SW480 (cell line): ENCODE measurements around the gene SLC40A1.
A peak's percentile ranks its signal among the peaks of the same experiment; 100 is the strongest.

ENCODE experiments used
- DNase-seq: peaks from one replicate; pipeline ENCODE4 v3.0.0-alpha.2; 2016; ENCODE audit warnings: low spot score

Gene SLC40A1

DNA sequence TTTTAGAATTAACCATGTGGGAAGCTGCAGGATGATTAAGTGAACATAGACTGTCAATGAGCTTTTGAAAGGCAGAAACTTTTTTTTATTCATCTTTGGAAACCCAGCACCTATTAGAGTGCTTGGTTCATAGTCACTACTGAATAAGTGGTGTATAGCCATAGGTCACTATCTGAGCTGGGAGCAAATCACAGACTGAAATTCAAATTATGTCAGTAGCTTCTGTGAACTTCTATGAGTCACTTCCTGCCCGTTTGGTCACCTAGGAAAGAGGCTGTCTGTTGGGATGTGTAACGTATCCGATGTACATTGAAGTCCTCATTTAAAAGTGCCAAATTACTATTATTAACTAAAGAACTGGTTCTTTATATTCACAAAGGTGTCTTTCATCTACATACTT lies 20.5 kb upstream of the SLC40A1 start:
- DNase-seq: peak; percentile 30

DNA sequence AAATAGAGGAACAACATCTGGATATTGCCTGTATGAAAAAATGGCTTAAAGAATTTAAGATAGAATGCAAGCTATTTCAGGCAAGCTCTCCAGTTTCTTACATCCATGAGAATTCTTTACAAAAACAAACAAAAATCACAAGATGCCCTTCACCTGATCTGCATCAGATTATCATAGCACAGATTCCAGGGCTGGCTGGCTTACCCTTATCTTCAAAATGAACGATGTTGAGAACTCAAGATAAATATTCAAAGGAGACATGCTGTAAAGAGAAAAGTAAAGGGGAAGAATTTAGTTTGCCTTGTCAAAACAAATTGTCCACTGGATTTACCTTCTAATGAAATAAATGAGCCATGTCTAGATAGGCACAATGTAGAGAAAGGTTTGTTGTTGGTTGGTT lies 18.7 kb upstream of the SLC40A1 start:
- no peak for DNase-seq

DNA sequence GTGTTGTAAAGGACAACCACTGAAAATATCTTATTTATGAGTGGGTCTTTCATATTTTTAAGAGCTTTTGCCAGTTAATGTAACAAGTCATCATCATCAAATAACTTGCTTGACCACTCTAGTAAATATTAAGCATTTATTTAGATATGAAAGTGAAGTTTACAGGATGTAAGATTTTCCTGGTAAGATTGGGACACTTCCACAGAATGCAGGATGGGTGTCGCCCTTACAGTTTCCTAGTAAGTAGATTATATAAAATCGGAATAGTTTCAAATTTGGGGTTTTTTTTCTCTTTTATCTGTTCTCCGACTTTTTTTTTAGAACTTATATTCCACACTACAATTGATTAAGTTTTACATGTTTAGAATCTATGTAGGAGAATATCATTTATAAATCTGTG lies 14.8 kb upstream of the SLC40A1 start:
- no peak for DNase-seq

DNA sequence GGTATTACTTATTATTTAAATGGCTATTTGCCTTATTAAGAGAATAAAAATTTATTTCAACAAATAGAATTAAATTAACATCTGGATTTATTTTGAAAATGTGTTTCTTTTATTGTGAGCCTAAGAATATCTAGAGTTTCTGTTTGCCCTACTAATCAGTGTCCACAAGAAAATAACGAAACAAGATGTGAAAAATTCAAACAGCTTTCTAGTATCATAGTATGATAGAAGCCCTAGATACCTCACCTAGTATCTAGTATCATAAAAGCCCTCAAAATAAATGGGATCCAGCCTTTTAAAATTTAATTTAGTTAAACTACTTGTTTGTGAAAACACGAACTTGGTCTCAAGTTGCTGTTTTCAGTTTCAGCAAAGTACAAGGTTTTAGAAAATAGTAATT lies 13.7 kb upstream of the SLC40A1 start:
- no peak for DNase-seq

- no peak for DNase-seq
These were observed 12.5 kb upstream of the SLC40A1 start for GRCh38 chr2:189593115-189593514.

DNA sequence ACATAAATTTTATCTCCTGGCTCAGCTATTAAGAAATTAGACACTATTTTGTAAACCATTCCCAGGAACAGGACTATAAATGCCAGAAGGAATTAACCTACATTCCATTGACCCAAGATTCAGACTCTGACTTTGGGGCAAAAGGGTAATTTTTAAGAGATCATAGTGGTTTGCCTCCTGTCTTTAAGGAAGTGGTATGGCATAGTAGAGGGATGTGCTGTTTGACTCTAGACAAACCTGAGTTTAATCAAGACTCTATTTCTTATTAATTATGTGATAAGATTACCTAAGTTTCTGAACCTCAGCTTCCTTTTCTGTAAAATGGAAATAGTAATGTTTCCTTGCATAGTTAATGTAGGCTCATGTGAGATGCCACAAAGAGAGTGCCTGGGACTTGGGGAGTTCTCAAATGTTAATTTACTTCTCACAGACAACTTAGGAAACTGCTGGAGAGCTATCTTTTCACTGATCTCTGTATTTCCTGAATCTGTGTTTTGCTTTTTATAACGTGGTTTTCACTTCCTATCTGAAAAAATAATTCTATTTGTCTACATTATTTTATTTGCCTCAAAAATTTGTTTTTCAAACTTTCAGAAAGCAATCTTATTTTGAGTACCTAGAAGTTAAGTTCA lies 11.9 kb upstream of the SLC40A1 start:
- DNase-seq: no peak

- no peak for DNase-seq
These were observed 7.2 kb upstream of the SLC40A1 start for GRCh38 chr2:189587780-189588179.

DNA sequence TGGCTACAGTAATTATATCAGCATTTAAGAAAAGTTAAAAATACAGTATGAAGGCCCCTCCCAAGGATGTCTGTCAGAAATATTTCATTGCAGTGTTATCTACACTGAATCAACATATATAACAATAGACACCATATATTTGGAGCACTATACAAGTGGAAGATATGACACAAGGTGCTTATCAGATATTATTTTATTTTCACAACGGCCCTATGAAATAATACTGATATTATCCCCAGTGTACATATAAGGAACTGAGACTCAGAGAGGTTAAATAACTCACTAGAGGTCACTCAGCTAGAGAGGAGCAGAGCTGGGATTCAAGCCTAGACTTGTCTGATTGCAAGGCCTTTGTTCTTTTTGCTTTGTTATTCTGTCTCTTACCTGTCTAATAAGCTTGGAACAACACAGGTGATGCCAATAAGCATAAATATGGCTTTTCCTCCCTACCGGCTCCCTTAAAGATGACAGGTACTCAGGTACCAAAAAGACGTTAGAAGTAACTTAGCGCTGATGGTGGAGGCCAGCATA lies 4.7 kb upstream of the SLC40A1 start:
- no peak for DNase-seq

DNA sequence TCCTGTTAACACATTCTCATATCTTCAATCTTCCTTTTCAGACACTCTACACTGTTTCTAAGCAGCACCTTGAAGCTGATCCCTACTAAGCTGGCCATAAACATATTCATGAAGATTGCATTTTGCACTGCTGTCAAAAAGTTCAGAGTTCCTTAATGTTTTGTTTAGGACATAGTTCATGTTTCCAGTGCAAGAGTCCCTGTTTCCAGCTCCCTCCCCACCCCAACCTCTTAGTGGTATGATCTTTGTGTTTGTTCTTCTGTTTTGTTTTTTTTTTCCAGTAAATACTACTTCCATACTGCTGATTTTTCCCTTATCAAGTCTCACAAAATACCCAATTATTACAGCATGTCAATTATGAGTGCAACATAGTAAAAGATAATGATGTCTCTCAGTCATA lies 4.1 kb upstream of the SLC40A1 start:
- no peak for DNase-seq

- no peak for DNase-seq
These were observed 2.9 kb upstream of the SLC40A1 start for GRCh38 chr2:189583227-189584198.

DNA sequence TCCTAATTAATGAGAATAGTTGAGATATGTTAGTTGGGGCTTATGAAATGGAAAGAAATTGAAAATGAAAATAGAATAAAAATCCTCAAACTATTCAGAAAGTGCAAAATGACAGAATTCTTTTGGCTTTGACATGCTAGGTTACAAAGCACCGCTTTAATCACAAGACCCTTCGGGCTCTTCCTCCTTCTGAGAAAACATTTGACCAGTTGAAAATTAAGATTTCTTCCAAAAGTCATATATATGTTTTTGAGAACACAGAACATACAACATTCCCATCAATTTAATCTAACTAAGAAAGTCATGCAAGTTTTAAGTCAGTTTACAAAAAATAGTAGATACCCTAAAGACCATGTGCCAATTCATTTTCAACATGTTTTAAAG lies 2.2 kb upstream of the SLC40A1 start:
- no peak for DNase-seq

GRCh38 chr2:189582140-189582808 lies 1.7 kb upstream of the SLC40A1 start:
- DNase-seq: no peak

- DNase-seq: peak; percentile 9
These were observed 961 bp upstream of the SLC40A1 start for GRCh38 chr2:189581354-189582139.

- peak; percentile 32 for DNase-seq
These were observed 340 bp downstream of the SLC40A1 start for GRCh38 chr2:189580241-189580651.

DNA sequence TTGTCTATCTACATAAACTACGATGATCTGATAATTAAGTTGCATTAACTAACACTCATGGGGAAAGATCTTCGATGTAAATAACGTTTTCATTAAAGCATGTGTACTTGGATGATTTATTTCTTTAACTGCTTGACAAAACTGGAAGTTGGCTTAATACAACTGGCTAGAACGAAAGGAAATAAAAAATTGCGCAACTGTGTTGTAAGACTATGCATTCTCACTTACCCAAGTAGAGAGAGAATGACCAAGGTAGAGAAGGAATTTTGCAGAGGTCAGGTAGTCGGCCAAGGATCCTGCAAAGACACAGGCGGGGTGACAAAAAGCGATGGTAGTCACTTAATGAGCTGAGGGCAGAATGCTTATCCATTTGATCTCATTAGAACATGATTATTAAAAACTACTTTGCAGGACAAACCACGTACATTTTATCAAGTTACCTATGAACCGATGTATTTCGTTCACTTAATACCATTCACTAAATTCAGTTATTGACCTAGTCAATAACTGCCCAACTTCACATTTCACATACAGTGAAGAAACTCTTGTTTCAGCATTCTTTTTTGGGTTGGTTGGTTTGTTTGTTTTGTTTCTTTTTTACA lies 900 bp downstream of the SLC40A1 start:
- DNase-seq: no peak

DNA sequence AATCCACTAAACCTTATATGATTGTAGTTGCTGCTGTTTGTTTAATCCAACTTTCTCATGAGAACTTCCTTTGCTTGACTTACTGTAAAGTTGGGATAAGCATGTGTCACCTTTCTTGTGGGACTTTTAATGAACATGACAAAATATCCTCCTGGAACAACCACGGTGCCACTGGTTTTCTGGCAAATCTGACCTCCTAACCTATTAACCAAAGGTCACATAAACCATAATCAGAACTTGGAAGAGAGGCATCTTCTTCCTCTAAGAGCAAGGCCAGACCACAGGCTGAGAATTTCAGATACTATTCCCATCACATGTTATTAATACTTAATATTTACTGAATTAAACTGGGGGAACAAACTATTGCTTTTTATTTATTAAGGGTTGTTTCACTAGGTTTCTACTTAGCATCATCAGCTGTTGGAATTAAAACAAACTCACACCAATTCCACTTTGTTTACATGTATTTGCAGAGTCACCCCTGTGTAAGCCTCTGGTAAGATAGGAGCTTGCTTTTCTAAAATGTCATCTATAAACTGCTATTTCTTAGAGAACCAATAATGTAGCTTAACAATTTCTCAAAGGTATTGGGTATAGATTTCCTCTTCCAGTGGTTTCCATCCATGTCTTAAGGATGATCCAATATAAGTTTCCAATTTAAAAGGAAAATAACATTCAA lies 2.2 kb downstream of the SLC40A1 start:
- no peak for DNase-seq

- DNase-seq: no peak
These were observed 3.5 kb downstream of the SLC40A1 start for GRCh38 chr2:189577121-189577520.

DNA sequence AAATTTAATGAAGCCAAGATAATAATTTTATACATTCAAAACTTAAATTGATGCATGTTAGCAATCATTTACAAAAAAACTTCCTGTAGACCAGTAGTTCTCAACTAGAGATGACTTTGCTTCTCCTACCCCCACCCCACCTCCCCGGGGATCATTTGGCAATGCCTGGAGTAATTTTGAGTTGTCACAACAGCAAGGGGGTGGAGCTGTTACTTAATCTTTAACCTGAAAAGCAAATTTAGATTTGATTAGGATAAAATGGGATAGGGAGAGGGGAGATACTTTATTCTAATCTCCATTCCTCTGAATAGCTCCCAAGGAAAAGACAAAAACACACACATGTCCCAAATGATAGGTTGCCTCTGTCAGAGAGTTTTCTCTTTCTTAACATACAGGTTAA lies 4.2 kb downstream of the SLC40A1 start:
- DNase-seq: no peak

- peak; percentile 15 for DNase-seq
These were observed 5.7 kb downstream of the SLC40A1 start for GRCh38 chr2:189574793-189575475.

DNA sequence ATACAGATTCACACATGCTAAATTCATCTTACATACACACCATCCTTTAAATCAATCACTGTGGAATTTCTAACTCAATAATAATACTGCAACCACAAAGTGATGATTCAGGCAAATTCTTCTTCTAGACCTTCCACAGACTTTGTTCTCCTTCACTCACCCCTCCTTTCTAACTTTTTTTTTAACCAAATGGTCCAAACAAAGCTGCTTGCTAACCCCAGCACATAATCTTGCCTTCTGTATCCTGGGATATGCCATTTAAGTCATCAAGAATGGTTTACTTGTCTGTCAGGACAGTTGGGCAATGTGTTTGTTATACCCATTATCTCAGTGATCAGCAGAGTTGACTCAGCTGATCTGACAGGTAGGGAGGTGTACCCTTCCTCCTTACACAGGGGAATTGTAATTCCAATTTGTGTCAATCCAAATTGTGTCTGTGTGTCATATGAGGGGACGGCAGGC lies 10.0 kb downstream of the SLC40A1 start:
- no peak for DNase-seq
